ENCODE data around the gene PAK6. TPM values are rescaled to one million over a fixed set of nuclear protein-coding genes. Genes with fewer than 3 reads are reported as not detected.
A peak's percentile ranks its signal among the peaks of the same experiment; 100 is the strongest.

The PAK6 gene
- polyA plus RNA-seq (9.6 to 19.2 TPM (median 11.5 TPM) in 3 replicates), polyA minus RNA-seq (14.0 to 20.3 TPM (median 15.3 TPM) in 3 replicates)
- polyA plus RNA-seq (2011; ENCODE audit: low read depth), result 4.4 TPM
- polyA plus RNA-seq (2011; cell fraction: cytosol; rRNA removed), result 8.9 and 16.2 TPM in 2 replicates
- polyA plus RNA-seq (2011; cell fraction: nucleus; rRNA removed), result 19.8 and 25.6 TPM in 2 replicates
- 11.2 and 18.3 TPM in 2 replicates for polyA plus RNA-seq (2012; ENCODE audit: low replicate concordance)
- 51.4 TPM for polyA minus RNA-seq (2011; cell fraction: cytosol; rRNA and poly(A)+ RNA removed)
- 15.9 and 22.1 TPM in 2 replicates for polyA minus RNA-seq (2011; cell fraction: nucleus; rRNA and poly(A)+ RNA removed)

GRCh38 chr15:40238532-40239403, at the start of gene PAK6:
TSS of gene PAK6 (plus strand) at chr15:40239063. CDS start at chr15:40264786, 25,723 bp downstream.
- dilution Hi-C loops (cut with MboI; ENCODE audit: extremely low pct_ligation_motif_present, low sequenced_read_pairs), result no loop called here
- no peaks in the 10 kb centered on the region for H3K9me3 ChIP-seq (ENCODE audit: control insufficient read depth, low read depth, low read length)
- H2AFZ ChIP-seq (ENCODE audit: control insufficient read depth, low read length), result peak within 1 kb of the TSS; percentile 66
- peak within 1 kb of the TSS; percentile 86 for H3K9ac ChIP-seq (ENCODE audit: control insufficient read depth, extremely low read depth, insufficient read depth, low read length)
- peak; percentile 9 for FAIRE-seq
- peaks cover 8% of the 10 kb centered on the region for H3K79me2 ChIP-seq (ENCODE audit: control insufficient read depth, insufficient read depth, low read length)
- H3K4me1 ChIP-seq (ENCODE audit: control insufficient read depth, extremely low read depth, insufficient read depth, low read length), result peaks cover 69% of the 10 kb centered on the region
- peaks cover 4% of the 10 kb centered on the region for H3K9me1 ChIP-seq (ENCODE audit: control insufficient read depth, extremely low read depth, insufficient read depth, low read length)
- DNase-seq (ENCODE audit: low read depth, low spot score), result peak; percentile 79
- peak within 1 kb of the TSS; percentile 98 for H3K4me2 ChIP-seq (ENCODE audit: control insufficient read depth, extremely low read depth, insufficient read depth, low read depth, low read length)
- no peaks in the 10 kb centered on the region for H3K27me3 ChIP-seq (ENCODE audit: control insufficient read depth, extremely low read depth, insufficient read depth, low read length)
- H3K36me3 ChIP-seq (ENCODE audit: control insufficient read depth in 2 of 2, extremely low read depth in 1 of 2, insufficient read depth in 2 of 2, low read length in 2 of 2), result no peaks in the 10 kb centered on the region
- H3K4me3 ChIP-seq (ENCODE audit: control insufficient read depth in 2 of 3, extremely low read depth in 1 of 3, insufficient read depth in 2 of 3, low read depth in 1 of 3, low read length in 3 of 3), result peak within 1 kb of the TSS; percentile 53 to 85 (median 81)
- peak within 1 kb of the TSS; percentile 91 for H3K27ac ChIP-seq (ENCODE audit: control insufficient read depth, insufficient read depth, low read length)
- H4K20me1 ChIP-seq (ENCODE audit: control insufficient read depth, extremely low read depth, insufficient read depth, low read length), result no peaks in the 10 kb centered on the region
- TF ChIP-seq EZH2 (IDR thresholded peaks at IDR 0.05; ENCODE audit: low read length) (no peak), CTCF (optimal IDR thresholded peaks at IDR 0.05 in 1 of 3, IDR thresholded peaks at IDR 0.05 in 1 of 3, conservative IDR thresholded peaks at IDR 0.05 in 1 of 3; ENCODE audit: extremely low read depth in 1 of 3, insufficient read depth in 2 of 3, low read length in 3 of 3) (no peak)

- H3K4me2 ChIP-seq (ENCODE audit: control insufficient read depth, extremely low read depth, insufficient read depth, low read depth, low read length), result peak overlapping the region; percentile 27
- FAIRE-seq (peak; percentile 46), DNase-seq (ENCODE audit: low read depth, low spot score) (peak; percentile 1)
- H3K9ac ChIP-seq (ENCODE audit: control insufficient read depth, extremely low read depth, insufficient read depth, low read length), result no peak overlapping the region
- H3K9me1 ChIP-seq (ENCODE audit: control insufficient read depth, extremely low read depth, insufficient read depth, low read length), result no peaks in the 10 kb centered on the region
- TF ChIP-seq EZH2 (IDR thresholded peaks at IDR 0.05; ENCODE audit: low read length), result no peak
- no peak for TF ChIP-seq CTCF (optimal IDR thresholded peaks at IDR 0.05 in 1 of 3, IDR thresholded peaks at IDR 0.05 in 1 of 3, conservative IDR thresholded peaks at IDR 0.05 in 1 of 3; ENCODE audit: extremely low read depth in 1 of 3, insufficient read depth in 2 of 3, low read length in 3 of 3)
- no peaks in the 10 kb centered on the region for H3K27me3 ChIP-seq (ENCODE audit: control insufficient read depth, extremely low read depth, insufficient read depth, low read length)
- dilution Hi-C loops (cut with MboI; ENCODE audit: extremely low pct_ligation_motif_present, low sequenced_read_pairs), result no loop called here
- H3K36me3 ChIP-seq (ENCODE audit: control insufficient read depth in 2 of 2, extremely low read depth in 1 of 2, insufficient read depth in 2 of 2, low read length in 2 of 2), result peaks cover 0 to 8% of the 10 kb centered on the region in 2 experiments
- peaks cover 8% of the 10 kb centered on the region for H3K4me1 ChIP-seq (ENCODE audit: control insufficient read depth, extremely low read depth, insufficient read depth, low read length)
- peak overlapping the region; percentile 52 for H3K27ac ChIP-seq (ENCODE audit: control insufficient read depth, insufficient read depth, low read length)
- no peak overlapping the region for H2AFZ ChIP-seq (ENCODE audit: control insufficient read depth, low read length)
- no peak overlapping the region for H3K4me3 ChIP-seq (ENCODE audit: control insufficient read depth in 2 of 3, extremely low read depth in 1 of 3, insufficient read depth in 2 of 3, low read depth in 1 of 3, low read length in 3 of 3)
- no peaks in the 10 kb centered on the region for H3K9me3 ChIP-seq (ENCODE audit: control insufficient read depth, low read depth, low read length)
- H4K20me1 ChIP-seq (ENCODE audit: control insufficient read depth, extremely low read depth, insufficient read depth, low read length), result no peaks in the 10 kb centered on the region
- no peaks in the 10 kb centered on the region for H3K79me2 ChIP-seq (ENCODE audit: control insufficient read depth, insufficient read depth, low read length)
Measured at GRCh38 chr15:40190591-40190990, 48.3 kb upstream of the PAK6 start.

Measured in keratinocyte (primary cell).